Upper lobe of left lung (tissue), 6 donors: ENCODE results near the gene FXYD7. TPM values are rescaled to one million over a fixed set of nuclear protein-coding genes. Genes with fewer than 3 reads are reported as not detected.

Experiments
- ATAC-seq, 2 donors: fragments of 200-7000 bp; cut with Tn5 transposase; one replicate each; pipeline ENCODE4 v1.9.1; 2022; ENCODE audit warnings: mild to moderate bottlenecking in 2 of 2, moderate library complexity in 2 of 2; ENCODE audit not compliant: low FRiP score in 2 of 2
- DNase-seq, 2 donors: peaks; one replicate each; pipeline ENCODE4 v3.0.0-alpha.2; 2019 to 2020
- H3K27ac ChIP-seq, 4 donors: fragments of 200-600 bp; sonication (generic); one replicate each; pipeline ENCODE4 v1.5.1; 2016 to 2019
- H3K27me3 ChIP-seq, 4 donors: fragments of 200-600 bp; sonication (generic); one replicate each; pipeline ENCODE4 v1.5.1; 2017 to 2019
- H3K36me3 ChIP-seq, 4 donors: fragments of 200-600 bp; sonication (generic); one replicate each; pipeline ENCODE4 v1.5.1; 2016 to 2019
- H3K4me1 ChIP-seq, 4 donors: fragments of 200-600 bp; sonication (generic); one replicate each; pipeline ENCODE4 v1.5.1; 2018 to 2019
- H3K4me3 ChIP-seq, 4 donors: fragments of 200-600 bp; sonication (generic); one replicate each; pipeline ENCODE4 v1.5.1; 2017 to 2019; ENCODE audit warnings: mild to moderate bottlenecking in 2 of 4, moderate library complexity in 1 of 4
- H3K9me3 ChIP-seq, 4 donors: fragments of 200-600 bp; sonication (generic); one replicate each; pipeline ENCODE4 v1.5.1; 2018 to 2019
- EP300 ChIP-seq, 4 donors: sonication (generic); formaldehyde crosslinking; IDR thresholded peaks; one replicate each; pipeline ENCODE4 v1.5.1; 2017; ENCODE audit warnings: antibody characterized with exemption in 4 of 4, control low read depth in 2 of 4
- POLR2A ChIP-seq, 4 donors: fragments of 450-650 bp; IDR thresholded peaks; one replicate each; pipeline ENCODE4 v1.5.1; 2016 to 2017; ENCODE audit warnings: antibody characterized with exemption in 4 of 4, mild to moderate bottlenecking in 2 of 4
- POLR2AphosphoS5 ChIP-seq, 2 donors: sonication (generic); formaldehyde crosslinking; IDR thresholded peaks; one replicate each; pipeline ENCODE4 v1.5.1; 2017; ENCODE audit warnings: antibody characterized with exemption in 2 of 2
- WGBS, 2 donors: methylation state at CpG; one replicate each; pipeline ENCODE4 v1.1.5; 2017 to 2018; 5-methylcytosine and 5-hydroxymethylcytosine counted together
- total RNA-seq, 6 donors: library from RNA; depleted of rRNA in 4 of 6; stranded (reverse); fragments of >200 nt in 4 of 6; gene quantifications; one replicate each; pipeline versions ENCODE4 v1.1.0 to v1.2.1, GENCODE V29; 2016 to 2021
- TF ChIP-seq, protein P1 (sequence below), 6 experiments: fragments of 450-650 bp in 4 of 6; fragments of 200-600 bp in 2 of 6; sonication (generic) in 2 of 6; IDR thresholded peaks; one replicate each; pipeline ENCODE4 v1.5.1; 2016 to 2019; ENCODE audit warnings: antibody characterized with exemption in 6 of 6
- donor health status: DM: no; HTN: no; CAD: no; lungs with moderate emphysema.
- donor health status: DM: no; HTN: yes; CAD: no; lungs with severe emphysema.

The FXYD7 gene
- total RNA-seq, 6 donors from 2014 or later = 0.34 TPM; not detected in 5

DNA sequence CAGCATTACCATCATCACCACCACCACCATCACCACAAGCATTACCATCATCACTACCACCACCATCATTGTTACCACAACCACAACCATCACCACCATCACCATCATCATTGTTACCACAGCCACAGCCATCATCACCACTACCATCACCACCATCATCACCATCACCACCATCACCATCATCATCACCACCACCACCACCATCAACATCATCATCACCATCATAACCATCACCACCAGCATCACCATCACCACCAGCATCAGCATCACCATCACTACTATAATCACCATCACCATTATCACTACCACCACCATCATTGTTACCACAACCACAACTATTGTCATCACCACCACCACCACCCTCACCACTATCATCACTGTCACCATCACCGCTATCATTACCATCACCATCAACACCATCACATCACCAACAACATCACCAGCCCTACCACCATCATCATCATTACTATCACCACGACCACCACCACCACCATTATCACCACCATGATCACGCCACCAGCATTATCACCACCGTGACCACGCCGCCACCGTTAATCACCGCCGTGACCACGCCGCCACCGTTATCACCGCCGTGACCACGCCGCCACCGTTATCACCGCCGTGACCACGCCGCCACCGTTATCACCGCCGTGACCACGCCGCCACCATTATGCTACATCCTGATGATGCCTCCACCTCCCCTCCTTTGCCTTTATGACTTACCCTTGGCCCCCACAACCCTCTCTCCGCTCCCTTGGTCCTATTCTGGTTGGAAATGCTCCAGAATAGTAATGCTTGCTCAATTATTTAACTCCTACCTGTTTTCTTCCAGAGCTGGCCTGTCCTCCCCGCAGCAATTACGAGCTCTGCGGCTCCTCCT lies 37.4 kb upstream of the FXYD7 start:
- no peaks in the 10 kb centered on the region for H3K36me3 ChIP-seq
- DNase-seq (peak in 1 of 2 donors; percentile 61), ATAC-seq (peak in 1 of 2 donors; percentile 18)
- WGBS, 2 donors = 88% methylated on average over 30 of the region's 30 CpGs
- TF ChIP-seq POLR2A (IDR thresholded peaks at IDR 0.05) = no peak
- TF ChIP-seq, protein P1, sequence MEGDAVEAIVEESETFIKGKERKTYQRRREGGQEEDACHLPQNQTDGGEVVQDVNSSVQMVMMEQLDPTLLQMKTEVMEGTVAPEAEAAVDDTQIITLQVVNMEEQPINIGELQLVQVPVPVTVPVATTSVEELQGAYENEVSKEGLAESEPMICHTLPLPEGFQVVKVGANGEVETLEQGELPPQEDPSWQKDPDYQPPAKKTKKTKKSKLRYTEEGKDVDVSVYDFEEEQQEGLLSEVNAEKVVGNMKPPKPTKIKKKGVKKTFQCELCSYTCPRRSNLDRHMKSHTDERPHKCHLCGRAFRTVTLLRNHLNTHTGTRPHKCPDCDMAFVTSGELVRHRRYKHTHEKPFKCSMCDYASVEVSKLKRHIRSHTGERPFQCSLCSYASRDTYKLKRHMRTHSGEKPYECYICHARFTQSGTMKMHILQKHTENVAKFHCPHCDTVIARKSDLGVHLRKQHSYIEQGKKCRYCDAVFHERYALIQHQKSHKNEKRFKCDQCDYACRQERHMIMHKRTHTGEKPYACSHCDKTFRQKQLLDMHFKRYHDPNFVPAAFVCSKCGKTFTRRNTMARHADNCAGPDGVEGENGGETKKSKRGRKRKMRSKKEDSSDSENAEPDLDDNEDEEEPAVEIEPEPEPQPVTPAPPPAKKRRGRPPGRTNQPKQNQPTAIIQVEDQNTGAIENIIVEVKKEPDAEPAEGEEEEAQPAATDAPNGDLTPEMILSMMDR (IDR thresholded peaks at IDR 0.05) = no peak
- TF ChIP-seq EP300 (IDR thresholded peaks at IDR 0.05) = no peak
- no peak for TF ChIP-seq POLR2AphosphoS5 (IDR thresholded peaks at IDR 0.05)
- no peak overlapping the region for H3K4me3 ChIP-seq
- H3K9me3 ChIP-seq = no peaks in the 10 kb centered on the region
- peaks cover 0 to 7% (median 6%) of the 10 kb centered on the region in 4 donors for H3K4me1 ChIP-seq
- no peaks in the 10 kb centered on the region for H3K27me3 ChIP-seq
- no peak overlapping the region for H3K27ac ChIP-seq

DNA sequence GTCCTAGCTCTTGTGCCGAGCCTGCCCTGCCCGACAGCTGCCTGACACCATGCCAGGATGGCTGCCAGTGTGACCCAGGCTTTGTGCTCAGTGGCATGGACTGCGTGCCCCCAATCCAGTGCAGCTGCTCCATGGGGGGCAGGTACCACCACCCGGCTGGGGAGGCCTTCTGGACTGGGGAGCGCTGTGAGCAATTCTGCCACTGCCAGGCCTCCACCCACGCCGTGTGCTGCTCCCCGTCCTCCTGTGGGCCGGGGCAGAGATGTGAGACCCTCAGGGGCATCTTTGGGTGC lies 36.8 kb upstream of the FXYD7 start:
- Histone ChIP-seq H3K4me3 (no peak overlapping the region), H3K27ac (no peak overlapping the region), H3K4me1 (peaks cover 0 to 7% (median 6%) of the 10 kb centered on the region in 4 donors), H3K27me3 (no peaks in the 10 kb centered on the region), H3K9me3 (no peaks in the 10 kb centered on the region), H3K36me3 (no peaks in the 10 kb centered on the region)
- WGBS, 2 donors = 90 to 95% methylated on average over 2 to 7 of the region's 9 CpGs
- ATAC-seq (no peak), DNase-seq (peak in 1 of 2 donors; percentile 71)
- TF ChIP-seq POLR2A (IDR thresholded peaks at IDR 0.05) (no peak), POLR2AphosphoS5 (IDR thresholded peaks at IDR 0.05) (no peak), EP300 (IDR thresholded peaks at IDR 0.05) (no peak)
- TF ChIP-seq, protein P1 (IDR thresholded peaks at IDR 0.05) = no peak

DNA sequence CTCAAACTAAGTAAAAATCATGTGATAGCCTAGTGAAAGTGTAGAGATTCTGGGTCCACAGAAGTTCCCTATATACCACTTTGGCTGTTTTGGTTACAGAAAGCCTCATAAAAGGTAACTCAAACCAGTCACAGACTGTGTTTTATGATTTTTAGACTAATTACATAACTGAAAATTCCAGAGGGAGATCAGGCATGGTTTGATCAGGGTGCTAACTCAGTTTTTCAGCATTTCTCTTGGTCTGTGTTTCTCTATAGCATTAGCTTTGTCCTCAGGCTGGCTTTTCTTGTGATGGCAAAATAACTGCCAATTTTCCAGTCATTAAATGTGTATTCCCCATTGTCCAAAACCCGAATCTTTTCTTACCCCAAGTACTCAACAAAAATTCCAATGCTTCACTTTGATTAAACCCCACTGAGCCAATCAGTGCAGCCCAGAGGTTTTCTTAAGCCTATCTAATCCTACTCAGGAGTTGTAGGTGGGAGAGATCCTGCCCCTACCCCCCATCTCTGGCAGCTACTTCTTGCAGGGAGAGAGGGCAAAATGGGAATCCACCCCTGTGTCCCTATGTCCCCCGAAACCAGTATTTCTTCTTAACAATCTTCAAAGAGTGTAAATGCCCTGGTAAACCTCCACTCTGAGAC lies 36.0 kb upstream of the FXYD7 start:
- 50 to 88% methylated on average over 1 to 2 of the region's 2 CpGs for WGBS, 2 donors
- Histone ChIP-seq H3K4me3 (no peak overlapping the region), H3K4me1 (peaks cover 0 to 7% (median 6%) of the 10 kb centered on the region in 4 donors), H3K9me3 (no peaks in the 10 kb centered on the region), H3K27me3 (no peaks in the 10 kb centered on the region), H3K36me3 (no peaks in the 10 kb centered on the region), H3K27ac (no peak overlapping the region)
- TF ChIP-seq, protein P1 (IDR thresholded peaks at IDR 0.05) = no peak
- TF ChIP-seq POLR2AphosphoS5 (IDR thresholded peaks at IDR 0.05) (no peak), EP300 (IDR thresholded peaks at IDR 0.05) (no peak), POLR2A (IDR thresholded peaks at IDR 0.05) (no peak)
- DNase-seq (no peak), ATAC-seq (no peak)

- WGBS, 2 donors = 20 to 57% methylated on average over 1 to 5 of the region's 5 CpGs
- H3K9me3 ChIP-seq = no peaks in the 10 kb centered on the region
- H3K27me3 ChIP-seq = no peaks in the 10 kb centered on the region
- no peaks in the 10 kb centered on the region for H3K36me3 ChIP-seq
- TF ChIP-seq POLR2A (IDR thresholded peaks at IDR 0.05) (no peak), POLR2AphosphoS5 (IDR thresholded peaks at IDR 0.05) (peak in 1 of 2 donors; percentile 13)
- no peak overlapping the region for H3K27ac ChIP-seq
- DNase-seq (peak in 1 of 2 donors; percentile 59), ATAC-seq (peak in 1 of 2 donors; percentile 33)
- H3K4me1 ChIP-seq = peaks cover 0 to 7% (median 6%) of the 10 kb centered on the region in 4 donors
- H3K4me3 ChIP-seq = no peak overlapping the region
Observed at GRCh38 chr19:35107545-35107944, 35.5 kb upstream of the FXYD7 start.

- TF ChIP-seq POLR2A (IDR thresholded peaks at IDR 0.05) (no peak), POLR2AphosphoS5 (IDR thresholded peaks at IDR 0.05) (no peak)
- TF ChIP-seq, protein P1 (IDR thresholded peaks at IDR 0.05) = no peak
- 87 to 93% methylated on average over 11 of the region's 11 CpGs for WGBS, 2 donors
Observed at GRCh38 chr19:35108730-35109129, 34.3 kb upstream of the FXYD7 start.

More at GRCh38 chr19:35108730-35109129, 34.3 kb upstream of the FXYD7 start:
- no peaks in the 10 kb centered on the region for H3K36me3 ChIP-seq
- no peak overlapping the region for H3K27ac ChIP-seq
- H3K4me1 ChIP-seq = peaks cover 0 to 7% (median 6%) of the 10 kb centered on the region in 4 donors
- no peak for ATAC-seq
- H3K27me3 ChIP-seq = no peaks in the 10 kb centered on the region
- no peak overlapping the region for H3K4me3 ChIP-seq
- no peaks in the 10 kb centered on the region for H3K9me3 ChIP-seq
- DNase-seq = peak in 1 of 2 donors; percentile 60
